Measurements from ENCODE around the gene ZNF391.
"Not testable (repeated sequence)": the region's sequence is repeated elsewhere in the genome, so short reads cannot be mapped to it uniquely, and the experiment has no call there.

The ZNF391 gene

GRCh38 chr6:27388293-27389197 lies at the start of gene ZNF391:
Gene ZNF391 (plus strand): TSS chr6:27388759. CDS start chr6:27400371, 11,612 bp downstream.
- peak; percentile 49 to 59 for DNase-seq (ENCODE audit: low read depth in 2 of 2)

- no peak for DNase-seq (ENCODE audit: low read depth in 2 of 2)
Observed at GRCh38 chr6:27352850-27353249, 35.7 kb upstream of the ZNF391 start.

GRCh38 chr6:27358786-27359185 lies 29.8 kb upstream of the ZNF391 start:
- DNase-seq (ENCODE audit: low read depth in 2 of 2): no peak

GRCh38 chr6:27359231-27359630 lies 29.3 kb upstream of the ZNF391 start:
- no peak for DNase-seq (ENCODE audit: low read depth in 2 of 2)

- no peak for DNase-seq (ENCODE audit: low read depth in 2 of 2)
Observed at GRCh38 chr6:27368202-27368601, 20.4 kb upstream of the ZNF391 start.

GRCh38 chr6:27370391-27370790 lies 18.2 kb upstream of the ZNF391 start:
- DNase-seq (ENCODE audit: low read depth in 2 of 2): no peak

- DNase-seq (ENCODE audit: low read depth in 2 of 2): peak; percentile 49 to 66
Observed at GRCh38 chr6:27374824-27375612, 13.5 kb upstream of the ZNF391 start.

GRCh38 chr6:27375613-27376079 lies 12.9 kb upstream of the ZNF391 start:
- no peak for DNase-seq (ENCODE audit: low read depth in 2 of 2)

- not testable (repeated sequence) for DNase-seq (ENCODE audit: low read depth in 2 of 2)
Observed at GRCh38 chr6:27378406-27378805, 10.2 kb upstream of the ZNF391 start.

- DNase-seq (ENCODE audit: low read depth in 2 of 2): not testable (repeated sequence)
Observed at GRCh38 chr6:27381001-27381400, 7.6 kb upstream of the ZNF391 start.

GRCh38 chr6:27383011-27383410 lies 5.5 kb upstream of the ZNF391 start:
- no peak for DNase-seq (ENCODE audit: low read depth in 2 of 2)

GRCh38 chr6:27383481-27383880 lies 5.1 kb upstream of the ZNF391 start:
- no peak for DNase-seq (ENCODE audit: low read depth in 2 of 2)

- no peak for DNase-seq (ENCODE audit: low read depth in 2 of 2)
Observed at GRCh38 chr6:27392623-27393022, 4.1 kb downstream of the ZNF391 start.

- DNase-seq (ENCODE audit: low read depth in 2 of 2): no peak
Observed at GRCh38 chr6:27394073-27394472, 5.5 kb downstream of the ZNF391 start.

- no peak for DNase-seq (ENCODE audit: low read depth in 2 of 2)
Observed at GRCh38 chr6:27400877-27401642, 12.5 kb downstream of the ZNF391 start.

GRCh38 chr6:27406085-27406484 lies 17.5 kb downstream of the ZNF391 start:
- no peak for DNase-seq (ENCODE audit: low read depth in 2 of 2)

GRCh38 chr6:27407153-27407814 lies 18.7 kb downstream of the ZNF391 start:
- DNase-seq (ENCODE audit: low read depth in 2 of 2): no peak

GRCh38 chr6:27414300-27414699 lies 25.7 kb downstream of the ZNF391 start:
- no peak for DNase-seq (ENCODE audit: low read depth in 2 of 2)

- DNase-seq (ENCODE audit: low read depth in 2 of 2): no peak
Observed at GRCh38 chr6:27414996-27415395, 26.4 kb downstream of the ZNF391 start.

GRCh38 chr6:27415898-27416297 lies 27.3 kb downstream of the ZNF391 start:
- no peak for DNase-seq (ENCODE audit: low read depth in 2 of 2)

- no peak for DNase-seq (ENCODE audit: low read depth in 2 of 2)
Observed at GRCh38 chr6:27419363-27419762, 30.8 kb downstream of the ZNF391 start.

All from stimulated activated CD8-positive, alpha-beta memory T cell treated with anti-CD3 and anti-CD28 coated beads, Interleukin-15, amount 100 ng/mL, for 48 hours (primary cell).